GM13977 (cell line): ENCODE data around the gene TAF4B.
"Not testable (repeated sequence)": the region's sequence is repeated elsewhere in the genome, so short reads cannot be mapped to it uniquely, and the experiment has no call there.

Experiments used
- DNase-seq: peaks from one replicate; pipeline ENCODE4 v3.0.0; 2012; ENCODE audit warnings: low spot score
- CTCF ChIP-seq: IDR thresholded peaks from 2 replicates; pipeline ENCODE4 v1.5.1; 2012; ENCODE audit warnings: mild to moderate bottlenecking, control low read depth; ENCODE audit not compliant: insufficient read depth; ENCODE audit errors: extremely low read depth, missing control alignments
- in situ Hi-C: fragments of 300-500 bp; cut with MboI; formaldehyde crosslinking; loops from one replicate; pipeline ENCODE4 v1.12.0; 2022; ENCODE audit warnings: low sequenced_read_pairs, low pct_unique_long_range_greater_than_20kb, mixed read lengths, inconsistent platforms; ENCODE audit not compliant: unreplicated experiment

The TAF4B gene

DNA sequence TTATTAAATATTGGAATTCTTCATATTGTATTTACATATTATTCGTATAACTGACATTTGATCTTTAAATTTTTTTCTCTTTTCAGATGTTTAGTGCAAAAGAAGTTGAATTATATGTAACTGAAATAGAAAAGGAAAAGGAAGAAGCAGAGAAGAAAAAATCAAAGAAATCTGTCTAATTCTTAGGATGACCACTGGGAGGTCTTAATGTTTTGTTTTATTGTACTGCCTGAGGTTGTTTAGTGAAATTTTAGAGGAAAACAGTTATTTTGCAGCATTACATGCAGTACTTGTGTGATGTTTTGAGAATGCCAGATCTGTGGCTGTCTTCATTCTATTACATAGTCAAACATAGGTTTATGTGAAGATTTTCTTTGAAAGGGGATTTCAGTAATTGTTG, 34.0 kb upstream of the TAF4B start:
- no peak for DNase-seq
- TF ChIP-seq CTCF, result no peak
- in situ Hi-C loops, result no loop called here

- no peak for TF ChIP-seq CTCF
- no peak for DNase-seq
- in situ Hi-C loops, result no loop called here
Measured at GRCh38 chr18:26196605-26197004, 29.6 kb upstream of the TAF4B start.

- in situ Hi-C loops, DNase-seq: not testable (repeated sequence)
Measured at GRCh38 chr18:26202001-26202400, 24.2 kb upstream of the TAF4B start.

- no peak for DNase-seq
- in situ Hi-C loops, result no loop called here
- no peak for TF ChIP-seq CTCF
Measured at GRCh38 chr18:26205318-26205717, 20.9 kb upstream of the TAF4B start.

GRCh38 chr18:26206488-26206887, 19.8 kb upstream of the TAF4B start:
- in situ Hi-C loops, result no loop called here
- TF ChIP-seq CTCF, result no peak
- no peak for DNase-seq

DNA sequence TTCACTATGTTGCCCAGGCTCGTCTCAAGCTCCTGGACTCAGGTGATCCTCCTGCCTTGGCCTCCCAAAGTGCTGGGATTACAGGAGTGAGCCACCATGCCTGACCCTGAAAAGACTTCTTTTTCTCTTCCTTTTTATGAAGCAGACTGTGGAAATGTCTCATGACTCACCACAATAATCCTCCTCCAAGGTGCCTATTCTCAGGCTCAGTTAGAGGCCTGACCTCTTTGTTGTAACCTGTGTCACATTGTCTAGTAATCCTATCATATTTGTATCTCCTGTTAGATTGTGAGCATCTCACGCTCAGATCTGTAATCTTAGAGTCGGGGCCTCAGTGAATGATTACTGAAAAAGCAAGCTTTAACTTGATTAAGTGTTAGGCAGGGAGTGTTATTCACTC, 18.3 kb upstream of the TAF4B start:
- in situ Hi-C loops, result no loop called here
- no peak for DNase-seq
- no peak for TF ChIP-seq CTCF

GRCh38 chr18:26208977-26209376, 17.3 kb upstream of the TAF4B start:
- no peak for TF ChIP-seq CTCF
- no peak for DNase-seq
- in situ Hi-C loops, result no loop called here
